SH-SY5Y (cell line): Measurements from ENCODE around the gene FBXO15.

Source experiments
- GATA2 ChIP-seq: IDR thresholded peaks from 2 replicates; pipeline ENCODE4 v1.6.1; 2011; ENCODE audit warnings: mild to moderate bottlenecking, low read depth, low read length
- GATA3 ChIP-seq: IDR thresholded peaks from 2 replicates; pipeline ENCODE4 v1.6.1; 2011; ENCODE audit warnings: low read depth, mild to moderate bottlenecking, low read length, moderate library complexity

The FBXO15 gene

GRCh38 chr18:74147779-74148542 is at the start of gene FBXO15, which contains the start of gene TIMM21:
Gene FBXO15, minus strand, starts transcription at chr18:74147834. Its CDS starts 49 bp downstream, at chr18:74147785.
Gene TIMM21, plus strand, starts transcription at chr18:74148523. Its CDS starts 286 bp downstream, at chr18:74148809.
- TF ChIP-seq GATA2, result no peak; the same call in 1 of the 2 replicates
- no peak for TF ChIP-seq GATA3

GRCh38 chr18:74196220-74197119 is 48.8 kb upstream of the FBXO15 start:
- TF ChIP-seq GATA2, result no peak
- no peak for TF ChIP-seq GATA3

- TF ChIP-seq GATA3, result no peak
- TF ChIP-seq GATA2, result no peak
Observed at GRCh38 chr18:74194691-74195090, 47.1 kb upstream of the FBXO15 start.

- TF ChIP-seq GATA3, result no peak
- TF ChIP-seq GATA2, result no peak
Observed at GRCh38 chr18:74191577-74191976, 43.9 kb upstream of the FBXO15 start.

GRCh38 chr18:74190086-74190485 is 42.5 kb upstream of the FBXO15 start:
- no peak for TF ChIP-seq GATA3
- no peak for TF ChIP-seq GATA2

GRCh38 chr18:74186661-74187060 is 39.0 kb upstream of the FBXO15 start:
- no peak for TF ChIP-seq GATA3
- no peak for TF ChIP-seq GATA2

GRCh38 chr18:74185860-74186259 is 38.2 kb upstream of the FBXO15 start:
- no peak for TF ChIP-seq GATA3
- no peak for TF ChIP-seq GATA2

GRCh38 chr18:74184875-74185274 is 37.2 kb upstream of the FBXO15 start:
- TF ChIP-seq GATA3 (no peak), GATA2 (no peak)

- TF ChIP-seq GATA3 (no peak), GATA2 (no peak)
Observed at GRCh38 chr18:74183130-74183529, 35.5 kb upstream of the FBXO15 start.

GRCh38 chr18:74182335-74182734 is 34.7 kb upstream of the FBXO15 start:
- TF ChIP-seq GATA2 (no peak), GATA3 (no peak)

GRCh38 chr18:74179623-74180199 is 32.1 kb upstream of the FBXO15 start:
- TF ChIP-seq GATA2, result no peak
- no peak for TF ChIP-seq GATA3

GRCh38 chr18:74178884-74179283 is 31.2 kb upstream of the FBXO15 start:
- no peak for TF ChIP-seq GATA3
- TF ChIP-seq GATA2, result no peak

GRCh38 chr18:74175658-74176057 is 28.0 kb upstream of the FBXO15 start:
- TF ChIP-seq GATA2 (no peak), GATA3 (no peak)

GRCh38 chr18:74173434-74173750 is 25.8 kb upstream of the FBXO15 start:
- no peak for TF ChIP-seq GATA3
- no peak for TF ChIP-seq GATA2
